ENCODE data around the gene STXBP1. TPM values are rescaled to one million over a fixed set of nuclear protein-coding genes. Genes with fewer than 3 reads are reported as not detected.

The STXBP1 gene
- total and polyA plus RNA-seq, 2 donors = 2.7 to 10.2 TPM

DNA sequence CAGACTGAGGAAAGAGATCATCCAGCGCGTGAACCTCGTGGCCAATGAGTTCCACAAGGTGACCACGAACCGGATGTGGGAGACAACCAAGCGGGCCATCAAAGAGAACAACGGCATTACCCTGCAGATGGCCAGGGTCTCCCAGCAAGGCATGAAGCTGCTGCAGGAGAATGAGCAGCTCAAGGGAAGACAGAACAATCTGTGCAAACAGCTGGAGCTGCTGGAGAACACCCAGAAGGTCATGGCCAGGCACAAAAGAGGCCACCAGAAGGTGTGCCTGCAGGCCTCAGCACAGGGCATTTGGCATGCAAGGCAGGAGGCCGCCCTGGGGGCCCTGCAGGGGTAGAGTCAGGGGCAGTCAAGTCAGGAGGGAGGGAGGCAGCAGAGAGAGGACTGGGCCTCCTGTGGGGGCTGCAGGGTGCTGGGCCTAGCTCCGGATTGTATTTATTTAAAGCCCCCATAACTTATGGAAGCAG is 99.2 kb downstream of the STXBP1 start:
- peaks cover 0 to 13% of the 10 kb centered on the region in 2 donors for H3K9me3 ChIP-seq (ENCODE audit: control insufficient read depth in 2 of 2, insufficient read depth in 1 of 2, low read length in 1 of 2)
- peaks cover 14 to 43% of the 10 kb centered on the region in 2 donors for H3K4me1 ChIP-seq (ENCODE audit: control insufficient read depth in 2 of 2, insufficient read depth in 2 of 2, low read length in 2 of 2)
- no peaks in the 10 kb centered on the region for H3K36me3 ChIP-seq (ENCODE audit: control insufficient read depth in 2 of 2, insufficient read depth in 2 of 2, low read length in 1 of 2)
- peak in 2 of 9 donors; percentile 35 to 49 for DNase-seq (ENCODE audit: low read depth in 6 of 9, low spot score in 9 of 9)
- WGBS = 23% methylated on average over 9 of the region's 9 CpGs
- no peak overlapping the region for H3K4me3 ChIP-seq (ENCODE audit: low read length in 2 of 2)
- H3K27ac ChIP-seq (ENCODE audit: low read depth in 1 of 2, low read length in 1 of 2) = no peak overlapping the region
- peaks cover 0 to 12% of the 10 kb centered on the region in 2 donors for H3K27me3 ChIP-seq (ENCODE audit: control insufficient read depth in 2 of 2, insufficient read depth in 1 of 2, low read length in 1 of 2)

DNA sequence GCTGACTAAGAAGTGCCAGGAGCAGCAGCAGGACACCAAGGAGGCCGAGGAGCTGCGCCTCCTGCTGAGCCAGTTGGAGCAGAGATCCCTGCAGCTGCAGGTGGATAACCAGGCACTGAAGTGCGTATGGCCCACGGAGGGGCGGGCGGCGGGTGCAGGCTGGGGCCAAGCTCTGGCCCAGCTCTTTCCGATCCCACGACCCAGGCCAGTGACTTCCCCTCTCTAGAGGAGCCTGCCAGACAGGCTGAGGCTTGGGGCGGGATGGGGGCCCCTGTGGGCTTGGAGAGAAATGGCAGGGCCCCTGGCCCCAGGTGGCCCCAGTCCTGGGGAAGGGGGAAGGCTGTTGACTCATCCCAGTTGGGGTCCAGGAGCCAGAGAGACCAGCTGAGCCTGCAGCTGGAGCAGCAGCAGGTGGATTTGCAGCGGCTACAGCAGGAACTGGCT is 99.8 kb downstream of the STXBP1 start:
- Histone ChIP-seq H3K27ac (ENCODE audit: low read depth in 1 of 2, low read length in 1 of 2) (no peak overlapping the region), H3K4me1 (ENCODE audit: control insufficient read depth in 2 of 2, insufficient read depth in 2 of 2, low read length in 2 of 2) (peaks cover 15 to 40% of the 10 kb centered on the region in 2 donors), H3K4me3 (ENCODE audit: low read length in 2 of 2) (no peak overlapping the region), H3K36me3 (ENCODE audit: control insufficient read depth in 2 of 2, insufficient read depth in 2 of 2, low read length in 1 of 2) (no peaks in the 10 kb centered on the region), H3K9me3 (ENCODE audit: control insufficient read depth in 2 of 2, insufficient read depth in 1 of 2, low read length in 1 of 2) (peaks cover 0 to 13% of the 10 kb centered on the region in 2 donors), H3K27me3 (ENCODE audit: control insufficient read depth in 2 of 2, insufficient read depth in 1 of 2, low read length in 1 of 2) (peaks cover 0 to 12% of the 10 kb centered on the region in 2 donors)
- DNase-seq (ENCODE audit: low read depth in 6 of 9, low spot score in 9 of 9) = no peak
- WGBS = 85% methylated on average over 11 of the region's 11 CpGs

DNA sequence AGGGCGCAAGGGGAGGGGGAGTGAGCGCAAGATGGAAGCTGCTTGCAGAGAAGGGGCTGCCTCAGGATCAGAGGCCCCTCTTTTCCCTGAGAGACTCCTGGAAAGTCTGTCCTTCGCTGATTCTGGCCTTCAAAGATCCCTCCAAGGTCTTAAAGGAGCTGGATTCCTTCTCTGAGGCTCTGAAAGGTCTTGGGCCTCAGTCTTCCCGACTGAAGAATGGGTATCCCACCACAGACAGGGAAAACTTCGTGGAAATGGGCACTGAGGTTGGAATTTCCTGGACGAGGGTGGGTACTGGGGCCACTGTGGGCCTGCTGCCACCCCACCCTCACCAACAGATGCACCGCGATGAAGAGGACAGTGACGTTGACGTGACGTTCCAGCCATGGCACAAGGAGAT is 100.3 kb downstream of the STXBP1 start:
- Histone ChIP-seq H3K4me3 (ENCODE audit: low read length in 2 of 2) (no peak overlapping the region), H3K27me3 (ENCODE audit: control insufficient read depth in 2 of 2, insufficient read depth in 1 of 2, low read length in 1 of 2) (peaks cover 0 to 12% of the 10 kb centered on the region in 2 donors), H3K4me1 (ENCODE audit: control insufficient read depth in 2 of 2, insufficient read depth in 2 of 2, low read length in 2 of 2) (peaks cover 15 to 35% of the 10 kb centered on the region in 2 donors), H3K36me3 (ENCODE audit: control insufficient read depth in 2 of 2, insufficient read depth in 2 of 2, low read length in 1 of 2) (no peaks in the 10 kb centered on the region), H3K9me3 (ENCODE audit: control insufficient read depth in 2 of 2, insufficient read depth in 1 of 2, low read length in 1 of 2) (peaks cover 0 to 13% of the 10 kb centered on the region in 2 donors), H3K27ac (ENCODE audit: low read depth in 1 of 2, low read length in 1 of 2) (no peak overlapping the region)
- DNase-seq (ENCODE audit: low read depth in 6 of 9, low spot score in 9 of 9) = no peak
- 97% methylated on average over 11 of the region's 11 CpGs for WGBS

DNA sequence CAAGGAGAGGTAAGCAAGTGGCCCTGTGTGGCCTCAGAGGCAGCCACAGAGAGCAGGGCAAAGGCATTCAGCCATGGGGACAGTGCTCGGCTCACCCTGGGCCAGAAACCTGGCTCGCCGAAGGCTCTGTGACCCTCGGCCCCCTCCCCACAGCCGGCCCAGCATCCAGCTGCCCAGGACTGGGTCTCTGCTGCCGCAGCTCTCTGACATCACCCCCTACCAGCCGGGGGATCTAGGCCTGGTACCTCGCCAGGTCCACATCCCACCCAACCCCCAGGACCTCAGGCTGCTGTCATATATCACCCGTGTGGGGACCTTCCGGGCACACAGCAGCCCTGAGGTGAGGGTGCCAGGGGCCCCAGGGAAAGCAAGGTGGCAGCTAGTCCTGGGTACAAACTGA is 100.8 kb downstream of the STXBP1 start:
- WGBS = 96% methylated on average over 10 of the region's 10 CpGs
- DNase-seq (ENCODE audit: low read depth in 6 of 9, low spot score in 9 of 9) = no peak
- Histone ChIP-seq H3K9me3 (ENCODE audit: control insufficient read depth in 2 of 2, insufficient read depth in 1 of 2, low read length in 1 of 2) (peaks cover 0 to 13% of the 10 kb centered on the region in 2 donors), H3K4me3 (ENCODE audit: low read length in 2 of 2) (no peak overlapping the region), H3K27me3 (ENCODE audit: control insufficient read depth in 2 of 2, insufficient read depth in 1 of 2, low read length in 1 of 2) (peaks cover 0 to 12% of the 10 kb centered on the region in 2 donors), H3K27ac (ENCODE audit: low read depth in 1 of 2, low read length in 1 of 2) (no peak overlapping the region), H3K36me3 (ENCODE audit: control insufficient read depth in 2 of 2, insufficient read depth in 2 of 2, low read length in 1 of 2) (no peaks in the 10 kb centered on the region), H3K4me1 (ENCODE audit: control insufficient read depth in 2 of 2, insufficient read depth in 2 of 2, low read length in 2 of 2) (peaks cover 15 to 31% of the 10 kb centered on the region in 2 donors)

DNA sequence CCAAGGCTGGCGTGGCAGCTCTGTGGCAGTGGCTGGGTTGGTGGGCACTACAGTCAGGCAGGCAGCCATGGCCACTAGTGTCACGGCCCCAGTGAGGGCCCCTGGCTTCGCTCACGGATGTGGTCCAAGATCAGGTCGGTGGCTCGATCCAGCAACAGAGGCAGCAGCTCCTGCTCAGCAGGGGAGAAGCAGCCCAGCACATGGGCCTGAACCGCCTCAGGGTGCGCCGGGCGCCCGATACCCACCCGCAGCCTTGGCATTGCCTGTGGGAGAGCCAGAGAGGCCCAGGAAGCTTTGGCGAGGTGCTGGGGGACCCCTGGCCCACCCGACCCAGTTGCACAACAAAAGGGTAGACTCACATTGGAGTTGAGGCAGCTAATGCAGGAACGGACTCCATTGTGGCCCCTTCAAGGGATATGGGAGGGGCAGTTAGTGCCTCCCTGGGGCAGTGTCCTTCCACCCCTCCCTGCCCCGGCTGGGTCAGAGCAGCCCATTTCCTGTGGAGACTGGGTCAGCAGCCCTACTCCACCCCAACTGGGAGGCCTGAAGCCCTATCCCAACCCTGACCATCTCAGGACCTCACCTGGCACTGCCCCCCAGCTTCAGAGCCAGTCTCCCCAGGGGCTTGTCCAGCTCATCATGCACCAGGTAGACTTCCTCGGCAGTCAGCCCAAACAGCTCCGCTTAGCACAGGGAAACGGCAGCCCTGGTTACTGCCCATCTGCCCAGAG is 102.1 kb downstream of the STXBP1 start:
- Histone ChIP-seq H3K27ac (ENCODE audit: low read depth in 1 of 2, low read length in 1 of 2) (no peak overlapping the region), H3K36me3 (ENCODE audit: control insufficient read depth in 2 of 2, insufficient read depth in 2 of 2, low read length in 1 of 2) (no peaks in the 10 kb centered on the region), H3K9me3 (ENCODE audit: control insufficient read depth in 2 of 2, insufficient read depth in 1 of 2, low read length in 1 of 2) (peaks cover 0 to 9% of the 10 kb centered on the region in 2 donors), H3K27me3 (ENCODE audit: control insufficient read depth in 2 of 2, insufficient read depth in 1 of 2, low read length in 1 of 2) (peaks cover 0 to 12% of the 10 kb centered on the region in 2 donors), H3K4me1 (ENCODE audit: control insufficient read depth in 2 of 2, insufficient read depth in 2 of 2, low read length in 2 of 2) (peaks cover 15 to 34% of the 10 kb centered on the region in 2 donors), H3K4me3 (ENCODE audit: low read length in 2 of 2) (peak overlapping the region in 1 of 2 donors; percentile 69)
- 88% methylated on average over 19 of the region's 19 CpGs for WGBS
- no peak for DNase-seq (ENCODE audit: low read depth in 6 of 9, low spot score in 9 of 9)

DNA sequence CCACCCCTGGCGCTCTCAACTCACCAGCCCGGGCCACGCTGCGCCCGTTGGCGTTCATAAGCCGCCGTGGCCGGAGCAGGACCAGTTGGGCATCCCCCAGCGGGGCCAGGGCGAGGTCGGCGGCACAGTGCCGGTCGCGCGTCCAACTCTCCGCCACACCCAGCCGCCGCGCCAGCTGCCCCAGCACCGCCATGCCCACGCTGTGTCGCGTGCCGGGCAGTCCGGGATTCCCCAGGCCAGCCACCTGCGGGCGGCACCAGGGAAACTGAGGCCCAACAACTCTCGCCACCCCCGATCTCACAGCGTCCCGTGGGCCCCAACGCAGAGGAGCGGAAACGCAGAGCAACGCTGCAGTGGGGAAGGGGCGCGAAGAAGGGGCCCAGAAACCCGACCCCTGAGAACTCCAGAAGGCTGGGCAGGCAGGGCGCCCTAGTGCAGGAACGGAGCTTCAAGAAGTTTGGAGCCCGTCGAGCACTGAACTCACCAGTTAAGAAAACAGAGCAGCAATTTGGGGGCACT is 102.9 kb downstream of the STXBP1 start:
- Histone ChIP-seq H3K4me3 (ENCODE audit: low read length in 2 of 2) (peak overlapping the region; percentile 69 to 94), H3K9me3 (ENCODE audit: control insufficient read depth in 2 of 2, insufficient read depth in 1 of 2, low read length in 1 of 2) (peaks cover 0 to 9% of the 10 kb centered on the region in 2 donors), H3K27ac (ENCODE audit: low read depth in 1 of 2, low read length in 1 of 2) (peak overlapping the region in 1 of 2 donors; percentile 36), H3K36me3 (ENCODE audit: control insufficient read depth in 2 of 2, insufficient read depth in 2 of 2, low read length in 1 of 2) (no peaks in the 10 kb centered on the region), H3K4me1 (ENCODE audit: control insufficient read depth in 2 of 2, insufficient read depth in 2 of 2, low read length in 2 of 2) (peaks cover 15 to 38% of the 10 kb centered on the region in 2 donors), H3K27me3 (ENCODE audit: control insufficient read depth in 2 of 2, insufficient read depth in 1 of 2, low read length in 1 of 2) (peaks cover 0 to 12% of the 10 kb centered on the region in 2 donors)
- DNase-seq (ENCODE audit: low read depth in 6 of 9, low spot score in 9 of 9) = peak in 1 of 9 donors; percentile 26
- WGBS = 1% methylated on average over 44 of the region's 44 CpGs

DNA sequence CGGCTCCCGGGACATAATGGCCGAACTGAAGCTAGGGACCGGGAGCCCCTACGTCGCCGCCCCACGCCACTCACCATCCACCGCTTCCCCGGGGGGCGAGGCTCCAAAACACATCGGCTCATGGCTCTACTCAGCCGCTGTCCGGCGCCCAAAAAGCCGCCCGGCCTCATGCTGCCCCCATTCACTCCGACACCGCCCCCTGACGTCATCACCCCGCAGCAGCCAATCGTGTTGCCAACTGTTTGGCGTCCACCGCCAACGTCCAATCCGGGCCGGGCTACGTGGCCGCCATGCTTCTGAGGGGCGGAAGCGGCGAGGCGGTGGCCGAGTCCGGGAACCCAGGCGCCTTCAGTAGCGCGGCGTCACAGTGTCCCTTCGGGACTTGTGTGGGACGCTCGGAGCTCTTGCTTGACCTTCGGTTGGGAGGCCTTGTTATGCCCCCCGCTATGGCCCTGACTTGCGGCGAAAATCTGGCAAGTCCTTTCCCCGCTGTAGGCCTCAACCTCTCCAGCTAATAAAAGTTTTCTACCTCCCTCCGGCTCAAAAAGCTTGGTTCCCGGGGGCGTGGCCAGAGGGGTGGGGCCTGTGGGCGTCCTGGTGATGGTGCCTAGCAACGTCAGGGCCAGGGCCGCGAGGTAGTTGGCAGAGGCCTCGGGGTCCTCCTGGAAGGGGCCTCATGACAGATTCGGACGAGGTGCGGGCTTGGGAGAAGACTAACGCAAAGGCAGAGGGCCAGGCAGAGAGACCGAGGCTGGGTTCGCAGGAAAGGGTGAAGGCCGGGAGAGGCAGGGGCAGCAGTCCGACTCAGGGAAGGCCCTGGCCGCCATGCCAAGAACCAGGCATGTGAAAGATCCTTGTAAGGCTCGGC is 103.6 kb downstream of the STXBP1 start, which contains the start of the genes PTRH1 and TTC16:
TSS of gene PTRH1 (minus strand) at position 194 of the 868 bp plus-strand sequence. CDS start at position 170, 24 bp downstream.
TSS of gene TTC16 (plus strand) at position 610 of the 868 bp plus-strand sequence. CDS start at position 677, 67 bp downstream.
- peaks cover 0 to 13% of the 10 kb centered on the region in 2 donors for H3K9me3 ChIP-seq (ENCODE audit: control insufficient read depth in 2 of 2, insufficient read depth in 1 of 2, low read length in 1 of 2)
- peaks cover 15 to 34% of the 10 kb centered on the region in 2 donors for H3K4me1 ChIP-seq (ENCODE audit: control insufficient read depth in 2 of 2, insufficient read depth in 2 of 2, low read length in 2 of 2)
- WGBS = 9% methylated on average over 65 of the region's 65 CpGs
- H3K36me3 ChIP-seq (ENCODE audit: control insufficient read depth in 2 of 2, insufficient read depth in 2 of 2, low read length in 1 of 2) = no peaks in the 10 kb centered on the region
- H3K27ac ChIP-seq (ENCODE audit: low read depth in 1 of 2, low read length in 1 of 2) = peak within 1 kb of the TSS; percentile 67 to 68
- peak within 1 kb of the TSS; percentile 69 to 94 for H3K4me3 ChIP-seq (ENCODE audit: low read length in 2 of 2)
- peaks cover 0 to 12% of the 10 kb centered on the region in 2 donors for H3K27me3 ChIP-seq (ENCODE audit: control insufficient read depth in 2 of 2, insufficient read depth in 1 of 2, low read length in 1 of 2)
- peak; percentile 86 to 97 (median 94) for DNase-seq (ENCODE audit: low read depth in 6 of 9, low spot score in 9 of 9)

DNA sequence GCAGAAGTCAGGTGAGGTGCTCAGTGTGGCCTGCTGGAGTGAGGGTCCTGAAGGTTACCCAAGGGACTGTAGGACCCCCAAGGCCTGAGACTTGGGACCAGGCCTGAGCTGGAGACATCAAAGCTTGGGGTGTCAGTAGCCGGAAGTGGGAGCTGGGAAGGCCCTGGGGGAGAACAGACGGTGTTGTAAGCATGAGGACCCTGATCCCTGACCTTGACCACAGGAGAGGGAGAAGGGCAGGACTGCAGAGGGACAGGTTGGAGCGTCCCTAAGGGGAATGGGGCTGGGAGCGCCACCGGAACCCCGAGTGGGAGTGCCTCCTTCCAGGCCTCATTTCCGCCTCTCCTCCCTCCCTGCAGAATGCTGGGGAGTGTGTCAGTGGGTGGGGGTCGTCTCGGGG is 104.3 kb downstream of the STXBP1 start:
- H3K27me3 ChIP-seq (ENCODE audit: control insufficient read depth in 2 of 2, insufficient read depth in 1 of 2, low read length in 1 of 2) = peaks cover 0 to 16% of the 10 kb centered on the region in 2 donors
- 96% methylated on average over 9 of the region's 9 CpGs for WGBS
- no peak overlapping the region for H3K4me3 ChIP-seq (ENCODE audit: low read length in 2 of 2)
- no peaks in the 10 kb centered on the region for H3K36me3 ChIP-seq (ENCODE audit: control insufficient read depth in 2 of 2, insufficient read depth in 2 of 2, low read length in 1 of 2)
- no peak for DNase-seq (ENCODE audit: low read depth in 6 of 9, low spot score in 9 of 9)
- peaks cover 10 to 27% of the 10 kb centered on the region in 2 donors for H3K4me1 ChIP-seq (ENCODE audit: control insufficient read depth in 2 of 2, insufficient read depth in 2 of 2, low read length in 2 of 2)
- H3K27ac ChIP-seq (ENCODE audit: low read depth in 1 of 2, low read length in 1 of 2) = no peak overlapping the region
- H3K9me3 ChIP-seq (ENCODE audit: control insufficient read depth in 2 of 2, insufficient read depth in 1 of 2, low read length in 1 of 2) = peaks cover 0 to 13% of the 10 kb centered on the region in 2 donors

All from thymus (tissue), 11 donors.